Activated T-cell treated with anti-CD3 and anti-CD28 coated beads for 24 hours (primary cell): Measurements from ENCODE around the gene TPPP2.

ENCODE experiments used
- DNase-seq: peaks from one replicate; pipeline ENCODE4 v3.0.0-alpha.2; 2020; ENCODE audit warnings: low read depth

The TPPP2 gene

DNA sequence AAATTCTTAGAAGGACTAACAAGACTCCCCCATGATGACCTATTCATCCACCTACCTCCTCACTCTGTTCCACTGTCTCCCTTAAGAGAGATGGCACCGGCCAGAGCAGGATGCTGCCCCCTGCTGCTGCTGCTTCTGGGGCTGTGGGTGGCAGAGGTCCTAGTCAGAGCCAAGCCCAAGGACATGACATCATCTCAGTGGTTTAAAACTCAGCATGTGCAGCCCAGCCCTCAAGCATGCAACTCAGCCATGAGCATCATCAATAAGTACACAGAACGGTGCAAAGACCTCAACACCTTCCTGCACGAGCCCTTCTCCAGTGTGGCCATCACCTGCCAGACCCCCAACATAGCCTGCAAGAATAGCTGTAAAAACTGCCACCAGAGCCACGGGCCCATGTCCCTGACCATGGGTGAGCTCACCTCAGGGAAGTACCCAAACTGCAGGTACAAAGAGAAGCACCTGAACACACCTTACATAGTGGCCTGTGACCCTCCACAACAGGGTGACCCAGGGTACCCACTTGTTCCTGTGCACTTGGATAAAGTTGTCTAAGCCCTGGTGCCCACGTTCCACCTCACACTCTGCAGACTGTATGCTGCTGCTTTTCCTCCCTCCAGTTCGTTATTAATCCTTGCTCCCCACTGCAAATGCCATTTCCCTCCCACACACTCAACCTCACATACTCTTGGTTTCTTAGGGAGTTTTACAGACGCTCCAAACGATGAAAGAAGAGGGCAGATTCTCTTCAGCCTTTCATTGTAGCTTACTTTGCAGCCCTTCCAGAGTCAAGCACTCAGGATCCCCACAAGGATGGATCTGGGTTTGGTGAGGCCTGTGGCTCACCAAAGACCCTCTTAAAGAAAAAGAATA lies 28.0 kb downstream of the TPPP2 start, which contains the start of gene RNASE8:
Gene RNASE8 (plus strand): TSS at position 20 of the 873 bp plus-strand sequence. CDS start 71 bp downstream, at position 91.
- no peak for DNase-seq

DNA sequence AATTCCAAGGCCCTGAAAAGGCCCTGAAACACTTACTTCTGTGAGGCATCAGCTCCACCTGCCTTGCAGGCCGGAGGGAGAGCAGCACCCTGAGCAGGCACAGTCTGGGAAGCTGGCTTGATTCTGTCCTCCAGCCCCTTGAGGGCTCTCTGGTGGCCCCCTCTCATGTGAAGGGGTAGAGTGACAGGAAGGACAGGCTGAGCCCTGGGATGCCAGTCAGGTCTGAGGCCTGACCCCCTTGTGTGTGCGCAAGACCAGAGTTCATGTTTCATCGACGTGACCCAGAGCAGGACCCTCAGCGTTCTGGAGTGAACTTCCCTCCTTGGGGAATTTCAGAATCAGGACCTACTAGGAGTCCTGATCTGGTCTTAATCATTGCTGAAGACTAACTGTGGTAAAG lies 28.9 kb downstream of the TPPP2 start:
- no peak for DNase-seq

DNA sequence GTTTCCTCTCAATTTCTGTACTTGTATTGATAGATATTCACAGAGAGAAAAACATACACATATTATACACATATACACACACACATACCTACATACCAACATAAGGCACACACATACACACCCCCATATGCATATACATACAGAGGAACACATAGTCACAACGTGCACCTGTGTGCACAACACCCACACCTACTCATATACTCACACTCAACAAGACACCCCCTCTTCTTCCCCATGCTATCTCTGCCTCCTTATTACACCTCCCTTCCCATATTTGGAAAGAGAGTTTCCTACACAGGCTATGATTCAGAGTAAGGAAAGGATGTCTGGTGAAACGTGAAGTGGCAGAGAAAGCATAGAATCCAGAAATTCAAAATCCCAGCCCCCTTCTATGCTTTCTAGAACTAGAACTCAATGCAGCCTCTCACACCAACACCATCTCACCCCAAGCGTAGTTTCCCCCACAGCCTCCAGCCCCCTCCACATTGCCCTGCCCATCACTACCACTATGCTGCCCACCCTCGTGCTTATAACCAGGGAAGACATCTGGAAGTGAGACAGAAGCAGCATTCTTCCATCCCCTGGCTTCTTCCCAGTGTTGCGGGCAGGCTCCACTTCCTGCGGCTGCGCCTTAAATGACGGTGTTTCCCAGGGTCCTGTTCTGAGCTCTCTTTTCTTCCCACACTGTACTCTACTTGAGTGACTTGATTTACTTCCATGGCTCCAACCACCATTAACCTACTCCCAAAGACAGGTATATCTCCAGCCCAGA lies 30.0 kb downstream of the TPPP2 start:
- no peak for DNase-seq

DNA sequence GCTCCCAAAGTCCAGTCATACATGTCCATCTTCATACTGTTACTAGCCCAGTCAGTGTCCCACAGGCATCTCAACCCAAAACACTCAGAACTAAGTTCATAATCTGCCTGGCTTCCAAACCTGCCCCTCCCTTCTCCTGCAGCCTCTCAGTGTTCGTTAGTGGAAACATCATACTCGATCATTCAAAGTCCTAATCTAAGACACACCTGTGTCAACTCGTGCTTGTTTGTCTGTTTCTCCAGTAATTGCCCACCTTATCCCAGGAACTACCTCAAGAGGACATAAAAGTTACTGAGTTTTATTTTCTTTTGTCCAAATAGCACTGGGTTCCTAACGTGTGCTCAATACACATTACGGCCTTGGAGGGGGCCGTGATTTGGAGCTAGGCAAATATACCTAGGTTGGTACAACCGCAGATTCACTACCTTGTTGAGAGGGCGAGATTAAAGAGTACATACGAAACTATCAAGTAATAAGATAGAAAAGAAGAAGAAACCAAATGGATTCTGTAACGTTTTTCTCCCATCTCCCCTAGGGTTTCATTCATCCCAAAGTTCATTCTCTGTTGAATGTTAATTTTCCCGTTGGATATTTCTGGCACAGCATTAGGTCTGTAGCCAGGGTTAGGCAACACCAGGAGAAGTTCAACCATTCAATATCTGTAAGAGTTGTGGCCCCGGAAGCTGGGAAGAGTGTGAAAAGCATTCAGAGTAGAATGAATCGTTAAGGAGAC lies 30.8 kb downstream of the TPPP2 start:
- no peak for DNase-seq

DNA sequence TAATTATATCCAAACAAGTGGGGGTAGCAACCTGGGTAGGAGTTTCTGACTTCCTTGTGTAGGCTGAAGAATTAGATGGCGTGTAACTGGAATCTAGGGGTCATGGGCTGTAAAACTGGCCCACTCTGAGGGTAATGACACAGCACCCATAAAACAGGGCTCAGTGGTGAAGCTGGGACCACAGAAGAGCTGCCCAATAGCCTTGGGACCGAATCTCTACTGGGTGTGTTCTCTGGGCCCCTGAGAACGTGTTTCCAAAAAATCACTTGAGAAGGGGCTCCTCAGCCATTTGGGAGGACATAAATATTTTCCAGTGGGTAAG lies 31.3 kb downstream of the TPPP2 start:
- DNase-seq: no peak

DNA sequence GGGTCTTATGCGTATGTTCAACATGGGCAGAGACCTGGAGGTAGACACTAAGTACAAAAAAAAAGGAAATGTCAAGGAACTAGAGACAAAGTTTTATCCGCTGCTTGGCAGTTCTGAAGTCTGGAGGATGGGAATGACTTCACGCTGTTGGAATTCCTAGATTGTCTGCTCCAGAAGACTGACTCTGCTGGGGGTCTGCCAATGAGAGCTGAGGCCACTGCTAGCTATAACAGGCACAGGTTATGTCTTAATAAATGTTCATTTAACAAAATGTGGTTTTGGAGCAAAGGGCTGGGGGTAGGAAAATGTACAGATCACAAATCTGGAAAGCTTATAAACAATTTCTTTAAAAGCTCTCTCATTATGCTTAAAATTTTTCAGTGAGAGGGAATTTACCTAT lies 33.5 kb downstream of the TPPP2 start:
- DNase-seq: no peak

DNA sequence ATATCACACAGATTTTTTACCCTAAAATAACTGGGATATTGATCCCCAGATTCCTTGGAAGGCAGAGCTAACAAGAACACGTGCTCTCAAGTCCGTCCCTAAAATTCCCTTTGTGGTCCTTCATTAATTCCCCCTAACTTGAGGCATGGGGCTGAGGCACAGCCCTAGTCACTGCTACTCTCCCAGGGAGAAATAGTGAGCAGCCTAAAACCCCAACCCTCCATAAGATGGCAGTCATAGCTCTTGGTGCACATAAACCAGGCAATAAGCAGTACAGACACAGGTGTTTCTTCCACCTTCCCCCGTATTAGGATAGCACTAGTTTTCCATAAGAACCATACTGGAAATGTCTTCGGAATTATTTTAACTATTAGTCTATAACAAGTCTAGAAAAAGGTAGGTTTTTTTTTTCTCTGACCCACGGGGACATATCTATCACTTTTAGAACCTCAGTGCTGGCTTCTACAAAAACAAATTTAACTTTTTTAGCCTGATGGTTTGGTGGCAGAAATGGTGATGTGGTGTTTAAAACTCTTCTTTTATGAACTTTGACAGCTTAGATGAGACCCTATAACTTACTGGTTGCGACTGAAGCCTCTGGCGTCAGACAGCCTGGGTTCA lies 37.0 kb downstream of the TPPP2 start:
- DNase-seq: no peak

DNA sequence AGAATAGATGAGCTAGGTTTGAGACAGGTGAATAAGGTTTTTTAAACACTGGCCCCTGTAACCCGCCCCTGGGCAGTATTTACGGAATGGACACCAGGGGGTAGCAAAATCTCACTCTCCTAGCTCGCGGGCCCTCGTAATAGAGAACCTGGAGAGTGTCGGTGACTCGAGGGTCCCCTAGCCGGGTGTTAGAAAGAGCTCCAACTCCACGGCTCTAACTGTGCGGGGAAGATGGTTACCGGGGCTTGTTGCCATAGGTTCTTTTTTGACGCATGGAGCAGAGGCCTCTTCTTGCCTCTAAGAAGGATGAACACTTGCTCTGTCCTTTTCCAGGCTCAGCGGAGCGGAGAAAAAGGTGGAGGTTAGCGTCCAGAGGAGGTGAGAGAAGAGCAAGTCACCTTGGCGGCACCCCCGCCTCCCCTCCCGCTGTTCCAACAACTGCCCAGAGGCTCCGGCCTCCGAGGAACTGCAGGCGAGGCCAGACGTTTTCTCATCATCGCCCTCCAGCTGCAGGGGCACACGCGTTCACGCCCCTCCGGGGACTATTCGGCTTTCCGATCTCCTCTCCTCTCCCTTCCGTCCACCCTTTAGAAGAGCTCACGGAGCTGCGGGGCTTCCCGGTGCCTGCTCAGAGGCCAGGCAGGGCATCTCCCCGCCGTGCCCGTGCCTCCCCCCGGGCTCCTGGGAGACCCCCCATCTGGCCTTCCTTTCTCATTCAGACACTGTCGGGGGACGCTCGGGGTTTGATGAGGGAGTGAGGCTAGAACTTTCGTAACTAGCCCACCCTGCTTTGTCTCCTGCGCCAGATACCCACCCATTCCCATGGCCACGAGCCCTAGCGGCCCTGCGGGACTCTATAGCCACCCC lies 38.7 kb downstream of the TPPP2 start:
- DNase-seq: no peak

DNA sequence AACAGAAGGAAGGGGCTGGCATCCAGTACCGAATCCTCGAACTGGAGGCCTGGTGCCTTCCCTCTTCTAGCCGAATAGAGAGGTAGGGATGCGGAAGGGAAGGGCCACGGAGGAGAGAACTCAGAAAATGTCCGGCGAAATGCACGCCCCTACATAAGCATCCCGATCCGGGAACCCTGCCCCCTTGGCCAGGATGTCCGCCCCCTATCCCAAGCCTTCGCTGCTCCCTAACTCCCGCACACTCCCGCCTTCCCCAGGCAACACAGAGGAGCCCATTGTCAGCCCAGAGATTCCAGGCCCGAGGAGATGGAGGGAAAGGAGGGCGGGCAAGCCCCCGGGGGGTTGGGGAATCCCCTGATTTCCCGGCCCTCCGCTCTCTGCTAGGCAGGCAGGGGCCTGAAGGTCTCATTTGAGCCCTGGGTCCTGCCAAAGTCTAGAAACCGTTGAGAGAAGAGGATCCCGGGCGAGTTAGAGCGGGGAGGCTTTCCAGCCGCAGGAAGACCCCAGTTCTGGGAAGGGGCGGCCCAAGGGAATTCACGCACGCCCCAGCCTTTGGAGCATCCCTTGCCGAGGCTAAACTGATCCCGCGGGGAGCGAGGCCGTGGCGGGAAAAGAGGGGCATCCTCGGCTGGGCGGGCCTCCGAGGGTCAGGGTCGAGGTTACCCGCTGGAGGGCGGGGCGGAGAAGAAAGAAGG lies 39.5 kb downstream of the TPPP2 start:
- DNase-seq: no peak

DNA sequence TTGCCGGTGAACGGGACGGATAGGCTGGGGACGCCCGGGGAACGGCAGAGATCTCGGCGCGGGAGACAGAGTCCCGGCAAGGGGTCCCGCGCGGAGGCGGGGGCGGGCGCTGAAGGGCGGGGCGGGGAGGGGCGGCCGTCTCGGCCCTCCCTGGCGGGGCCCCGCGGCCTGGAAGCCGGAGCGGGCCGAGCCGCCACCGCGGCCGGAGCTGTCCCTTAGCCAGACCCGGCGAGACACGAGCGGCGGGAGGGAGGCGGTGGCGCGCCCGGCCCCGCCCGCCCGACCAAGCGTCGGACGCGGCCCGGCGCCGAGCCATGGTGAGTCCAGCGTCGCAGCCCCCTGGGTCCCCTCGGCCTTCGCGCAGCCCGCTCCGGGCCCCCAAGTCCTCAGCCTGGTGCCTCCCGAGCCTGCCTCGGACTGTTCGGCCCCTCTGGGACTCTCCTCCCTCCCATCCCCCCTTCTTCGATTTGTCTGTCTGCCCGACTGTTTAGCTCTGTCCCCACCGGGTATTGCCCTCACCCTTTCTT lies 40.1 kb downstream of the TPPP2 start, which contains the start of gene ARHGEF40:
Gene ARHGEF40 (plus strand): TSS at position 222 of the 527 bp plus-strand sequence. CDS start 93 bp downstream, at position 315.
- DNase-seq: no peak

DNA sequence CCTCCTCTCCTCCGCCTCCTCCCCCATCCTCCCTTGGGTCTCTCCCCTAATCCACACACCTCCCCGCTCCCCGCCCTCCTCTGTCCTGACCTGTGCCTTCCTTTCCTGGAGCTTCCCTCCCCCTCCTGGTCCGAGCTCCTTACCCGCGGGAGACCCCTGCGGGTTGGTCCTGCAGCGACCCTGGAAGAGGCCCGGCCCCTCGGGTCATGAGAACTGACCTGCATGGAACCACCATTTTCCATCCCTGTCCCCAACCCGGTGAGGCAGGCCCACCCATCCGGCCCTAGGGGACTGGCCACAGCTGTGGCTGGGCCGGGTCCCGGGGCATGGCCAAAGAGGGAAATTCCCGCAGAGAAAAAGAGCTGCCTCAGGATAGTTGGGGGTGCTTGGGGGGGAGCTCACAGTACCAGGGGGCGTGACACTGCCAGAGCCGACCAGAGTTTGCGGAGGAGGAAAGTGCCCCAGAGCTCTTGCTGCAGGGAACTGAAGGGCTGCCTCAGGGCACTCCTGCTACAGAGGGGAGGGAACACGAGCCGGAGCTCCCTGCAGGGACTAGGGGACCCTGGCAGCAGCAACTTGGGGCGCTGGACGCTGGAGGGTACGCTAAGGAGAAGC lies 40.7 kb downstream of the TPPP2 start:
- DNase-seq: no peak

DNA sequence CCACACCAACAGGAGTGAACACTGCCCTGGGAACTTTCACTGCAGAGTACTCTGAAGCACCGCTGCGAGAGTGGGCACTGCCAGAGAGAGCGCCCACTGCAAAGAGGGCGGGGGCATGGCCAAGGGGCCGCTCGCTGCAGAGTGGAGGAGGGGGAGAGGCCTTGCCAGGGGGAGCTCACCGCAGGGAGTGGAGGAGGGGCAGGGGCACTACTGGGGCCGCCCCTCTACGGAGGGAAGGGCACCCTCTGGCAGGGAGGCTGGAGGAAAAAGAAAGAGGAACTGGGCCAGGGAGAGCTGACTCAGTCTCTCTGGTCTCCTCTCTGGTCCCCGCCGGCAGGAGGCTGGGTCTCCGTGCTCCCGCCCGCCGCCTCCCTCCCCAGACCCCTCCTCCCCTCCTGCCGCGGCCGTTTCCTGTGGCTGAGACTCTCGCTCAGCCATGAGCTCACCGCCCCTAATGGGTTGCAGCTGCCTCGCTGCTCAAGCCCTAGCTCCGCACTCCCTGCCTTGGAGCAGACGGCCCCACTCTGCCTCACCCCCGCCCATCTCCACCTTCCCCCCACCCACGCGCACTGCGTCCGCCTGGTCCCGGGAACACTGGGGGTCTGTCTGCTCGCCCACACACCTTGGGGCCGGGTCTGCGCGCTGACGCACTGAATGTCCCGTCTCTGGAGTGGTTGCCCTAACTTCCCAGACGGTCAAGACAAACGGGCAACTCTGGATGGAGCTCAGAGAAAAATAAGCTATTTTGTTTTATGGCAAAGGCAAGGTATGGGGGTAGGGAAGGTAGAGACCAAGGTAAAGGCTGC lies 41.4 kb downstream of the TPPP2 start:
- no peak for DNase-seq

DNA sequence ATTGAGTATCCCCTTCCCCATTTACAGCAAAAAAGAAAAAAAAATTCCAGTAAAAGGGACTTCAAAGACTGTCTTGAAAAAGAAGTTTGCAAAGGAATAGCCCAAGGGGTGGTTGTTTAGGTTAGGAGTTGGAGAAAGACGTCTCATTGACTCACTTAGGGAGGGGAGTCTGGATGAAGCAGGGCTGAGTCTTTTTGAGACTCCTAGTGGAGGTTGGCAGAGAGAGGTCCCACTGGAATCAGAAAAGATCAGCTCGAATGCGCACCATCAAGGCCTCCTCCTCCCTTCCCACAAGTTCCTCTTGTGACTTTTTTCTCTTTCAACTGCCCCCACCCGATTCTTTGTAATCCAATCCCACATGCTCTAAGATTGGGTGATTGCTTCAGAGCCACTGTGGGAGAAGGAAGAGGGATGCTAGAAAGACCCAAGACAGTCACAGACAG lies 42.0 kb downstream of the TPPP2 start:
- DNase-seq: no peak

DNA sequence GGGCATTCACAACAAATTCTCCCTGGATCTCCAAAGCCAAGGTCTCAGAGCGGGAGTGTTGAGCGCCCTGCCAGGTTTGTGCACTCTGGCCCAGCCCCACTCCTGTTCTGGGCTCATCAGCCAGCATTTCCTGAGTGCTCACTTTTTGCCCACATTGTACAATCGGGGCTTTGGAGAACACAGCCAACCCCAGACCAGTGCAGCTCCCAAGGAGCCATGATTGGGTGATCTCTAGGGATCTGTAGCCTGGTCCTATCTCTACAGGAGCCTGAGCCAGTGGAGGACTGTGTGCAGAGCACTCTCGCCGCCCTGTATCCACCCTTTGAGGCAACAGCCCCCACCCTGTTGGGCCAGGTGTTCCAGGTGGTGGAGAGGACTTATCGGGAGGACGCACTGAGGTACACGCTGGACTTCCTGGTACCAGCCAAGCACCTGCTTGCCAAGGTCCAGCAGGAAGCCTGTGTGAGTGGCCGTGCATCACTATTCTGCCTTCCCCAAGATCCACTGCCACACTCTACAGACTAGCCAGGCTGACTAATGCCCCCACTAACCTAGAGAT lies 42.8 kb downstream of the TPPP2 start:
- DNase-seq: no peak

DNA sequence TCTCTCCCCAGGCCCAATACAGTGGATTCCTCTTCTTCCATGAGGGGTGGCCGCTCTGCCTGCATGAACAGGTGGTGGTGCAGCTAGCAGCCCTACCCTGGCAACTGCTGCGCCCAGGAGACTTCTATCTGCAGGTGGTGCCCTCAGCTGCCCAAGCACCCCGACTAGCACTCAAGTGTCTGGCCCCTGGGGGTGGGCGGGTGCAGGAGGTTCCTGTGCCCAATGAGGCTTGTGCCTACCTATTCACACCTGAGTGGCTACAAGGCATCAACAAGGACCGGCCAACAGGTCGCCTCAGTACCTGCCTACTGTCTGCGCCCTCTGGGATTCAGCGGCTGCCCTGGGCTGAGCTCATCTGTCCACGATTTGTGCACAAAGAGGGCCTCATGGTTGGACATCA lies 43.9 kb downstream of the TPPP2 start:
- DNase-seq: no peak

DNA sequence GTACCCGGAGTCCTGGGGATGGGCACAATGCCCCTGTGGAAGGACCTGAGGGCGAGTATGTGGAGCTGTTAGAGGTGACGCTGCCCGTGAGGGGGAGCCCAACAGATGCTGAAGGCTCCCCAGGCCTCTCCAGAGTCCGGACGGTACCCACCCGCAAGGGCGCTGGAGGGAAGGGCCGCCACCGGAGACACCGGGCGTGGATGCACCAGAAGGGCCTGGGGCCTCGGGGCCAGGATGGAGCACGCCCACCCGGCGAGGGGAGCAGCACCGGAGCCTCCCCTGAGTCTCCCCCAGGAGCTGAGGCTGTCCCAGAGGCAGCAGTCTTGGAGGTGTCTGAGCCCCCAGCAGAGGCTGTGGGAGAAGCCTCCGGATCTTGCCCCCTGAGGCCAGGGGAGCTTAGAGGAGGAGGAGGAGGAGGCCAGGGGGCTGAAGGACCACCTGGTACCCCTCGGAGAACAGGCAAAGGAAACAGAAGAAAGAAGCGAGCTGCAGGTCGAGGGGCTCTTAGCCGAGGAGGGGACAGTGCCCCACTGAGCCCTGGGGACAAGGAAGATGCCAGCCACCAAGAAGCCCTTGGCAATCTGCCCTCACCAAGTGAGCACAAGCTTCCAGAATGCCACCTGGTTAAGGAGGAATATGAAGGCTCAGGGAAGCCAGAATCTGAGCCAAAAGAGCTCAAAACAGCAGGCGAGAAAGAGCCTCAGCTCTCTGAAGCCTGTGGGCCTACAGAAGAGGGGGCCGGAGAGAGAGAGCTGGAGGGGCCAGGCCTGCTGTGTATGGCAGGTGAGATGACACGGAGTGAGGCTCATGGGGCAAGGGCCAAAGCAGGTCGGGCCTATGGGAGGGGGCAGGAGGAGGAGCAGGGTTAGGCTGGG lies 44.6 kb downstream of the TPPP2 start:
- no peak for DNase-seq

DNA sequence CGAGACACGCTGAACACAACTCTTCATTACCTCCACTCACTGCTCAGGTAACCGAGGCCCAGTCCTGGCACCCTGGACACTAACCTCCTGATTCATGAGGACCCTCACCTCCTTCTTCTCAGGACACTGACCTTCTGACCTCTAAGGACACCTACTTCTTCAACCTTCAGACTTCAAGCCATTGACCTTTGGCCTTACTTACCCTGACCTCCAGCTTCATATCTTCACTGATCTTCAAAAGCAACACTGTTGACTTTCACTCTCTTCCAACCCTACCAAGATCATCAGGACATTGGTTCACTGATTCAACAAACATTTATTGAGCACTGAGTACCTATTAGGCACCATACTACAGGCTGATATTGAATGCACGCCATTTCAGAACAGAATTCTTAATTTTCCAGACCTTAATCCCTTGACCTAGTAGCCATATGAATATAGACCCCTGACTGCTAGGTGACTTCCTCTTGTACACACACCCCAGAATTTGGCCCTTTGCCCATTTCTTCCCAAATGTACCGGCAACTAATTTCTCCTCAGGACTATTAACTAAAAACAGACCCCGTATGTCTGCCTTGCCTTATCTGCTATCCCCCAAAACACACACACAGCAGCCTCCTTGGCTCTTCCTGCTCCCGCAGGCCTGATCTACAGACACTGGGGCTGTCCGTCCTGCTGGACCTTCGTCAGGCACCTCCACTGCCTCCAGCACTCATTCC lies 45.9 kb downstream of the TPPP2 start:
- no peak for DNase-seq
